Thyroid gland (tissue), 4 donors: ENCODE results near the gene MAK.

Experiments used
- CTCF ChIP-seq, 6 experiments: fragments of 200-600 bp in 3 of 6; fragments of 450-650 bp in 3 of 6; sonication (generic) in 3 of 6; IDR thresholded peaks; one replicate each; pipeline ENCODE4 v1.5.1; 2016 to 2019; ENCODE audit warnings: antibody characterized with exemption in 6 of 6, mild to moderate bottlenecking in 2 of 6, inconsistent platforms in 1 of 6, moderate library complexity in 1 of 6
- POLR2A ChIP-seq, 2 donors: fragments of 450-650 bp; IDR thresholded peaks; one replicate each; pipeline ENCODE4 v1.6.1; 2017; ENCODE audit warnings: antibody characterized with exemption in 2 of 2, mild to moderate bottlenecking in 2 of 2, moderate library complexity in 1 of 2

GRCh38 chr6:10743515-10743914, 94.8 kb downstream of the MAK start:
- no peak for TF ChIP-seq CTCF (IDR thresholded peaks at IDR 0.05)
- no peak for TF ChIP-seq POLR2A (IDR thresholded peaks at IDR 0.05)
